CD14-positive monocyte (primary cell): ENCODE results near the gene NCOA5. TPM values are rescaled to one million over a fixed set of nuclear protein-coding genes. Genes with fewer than 3 reads are reported as not detected.
A peak's percentile ranks its signal among the peaks of the same experiment; 100 is the strongest.

Experiments
- DNase-seq, 3 donors: peaks; one replicate each; pipeline ENCODE4 v3.0.0-alpha.2; 2011 to 2022
- H2AFZ ChIP-seq: 2 replicates; pipeline ENCODE4 v1.6.0; 2012; ENCODE audit warnings: mild to moderate bottlenecking, low read depth, low read length, inconsistent platforms; ENCODE audit not compliant: insufficient read depth, poor library complexity, severe bottlenecking
- H3K27ac ChIP-seq, 2 donors: 1 replicate in 1 of 2; 2 replicates in 1 of 2; pipeline ENCODE4 v1.5.1; 2012 to 2013; ENCODE audit warnings: low read length in 2 of 2, control low read depth in 1 of 2, inconsistent platforms in 1 of 2, low read depth in 1 of 2, mild to moderate bottlenecking in 1 of 2
- H3K27me3 ChIP-seq, 2 donors: one replicate each; pipeline versions ENCODE4 v1.6.0 to v1.6.1; 2011 to 2013; ENCODE audit warnings: low read length in 2 of 2; ENCODE audit not compliant: control insufficient read depth in 2 of 2, insufficient read depth in 2 of 2
- H3K36me3 ChIP-seq, 2 donors: replicated peaks in 1 of 2; 1 replicate in 1 of 2; 2 replicates in 1 of 2; pipeline versions ENCODE4 v1.5.1 to v1.6.1; 2012 to 2013; ENCODE audit warnings: low read length in 2 of 2, control low read depth in 1 of 2, inconsistent platforms in 1 of 2, mild to moderate bottlenecking in 1 of 2; ENCODE audit not compliant: insufficient read depth in 2 of 2, control insufficient read depth in 1 of 2
- H3K4me1 ChIP-seq, 2 donors: 1 replicate in 1 of 2; 2 replicates in 1 of 2; pipeline versions ENCODE4 v1.5.1 to v1.6.1; 2012 to 2013; ENCODE audit warnings: low read length in 2 of 2, control low read depth in 1 of 2, inconsistent platforms in 1 of 2, mild to moderate bottlenecking in 1 of 2, moderate library complexity in 1 of 2; ENCODE audit not compliant: insufficient read depth in 2 of 2, control insufficient read depth in 1 of 2
- H3K4me2 ChIP-seq: replicated peaks from 2 replicates; pipeline ENCODE3; 2012; ENCODE audit warnings: low read length, moderate library complexity, mild to moderate bottlenecking; ENCODE audit not compliant: poor library complexity, severe bottlenecking; ENCODE audit errors: extremely low read depth
- H3K4me3 ChIP-seq, 3 experiments: fragments of 200-600 bp in 1 of 3; sonication (generic) in 1 of 3; replicated peaks in 1 of 3; 1 replicate in 2 of 3; 2 replicates in 1 of 3; pipeline ENCODE4 v1.5.1; 2011 to 2013; ENCODE audit warnings: low read length in 3 of 3, mild to moderate bottlenecking in 3 of 3, control low read depth in 2 of 3, low read depth in 2 of 3, inconsistent platforms in 1 of 3, moderate library complexity in 1 of 3
- H3K79me2 ChIP-seq: 2 replicates; pipeline ENCODE4 v1.6.0; 2012; ENCODE audit warnings: mild to moderate bottlenecking, control low read depth, inconsistent platforms, low read length, moderate library complexity; ENCODE audit not compliant: insufficient read depth
- H3K9ac ChIP-seq: 2 replicates; pipeline ENCODE4 v1.6.0; 2017; ENCODE audit warnings: low read length, mild to moderate bottlenecking; ENCODE audit not compliant: insufficient read depth, poor library complexity, severe bottlenecking
- H3K9me3 ChIP-seq, 2 donors: replicated peaks in 1 of 2; 1 replicate in 1 of 2; 2 replicates in 1 of 2; pipeline versions ENCODE4 v1.5.1 to v1.6.1; 2012 to 2013; ENCODE audit warnings: low read length in 2 of 2, control low read depth in 1 of 2; ENCODE audit not compliant: control insufficient read depth in 1 of 2, insufficient read depth in 1 of 2
- H4K20me1 ChIP-seq: 2 replicates; pipeline ENCODE4 v1.6.0; 2012; ENCODE audit warnings: mild to moderate bottlenecking, low read length, control low read depth, moderate library complexity; ENCODE audit not compliant: insufficient read depth
- H3K27ac Mint-ChIP-seq, 7 donors: one replicate each; pipeline ENCODE4 v1.8.0; 2020; ENCODE audit warnings: mild to moderate bottlenecking in 7 of 7, mixed read lengths in 7 of 7, moderate library complexity in 6 of 7, inconsistent platforms in 2 of 7
- H3K27me3 Mint-ChIP-seq, 3 donors: one replicate each; pipeline ENCODE4 v1.8.0; 2021 to 2022; ENCODE audit warnings: low read depth in 3 of 3, mild to moderate bottlenecking in 3 of 3, mixed read lengths in 3 of 3, moderate library complexity in 3 of 3, inconsistent platforms in 1 of 3
- H3K36me3 Mint-ChIP-seq, 2 donors: one replicate each; pipeline ENCODE4 v1.8.0; 2020; ENCODE audit warnings: mixed read lengths in 2 of 2, inconsistent platforms in 1 of 2, mild to moderate bottlenecking in 1 of 2
- H3K4me1 Mint-ChIP-seq: one replicate; pipeline ENCODE4 v1.8.0; 2020; ENCODE audit warnings: mild to moderate bottlenecking, mixed read lengths
- H3K4me3 Mint-ChIP-seq, 2 donors: one replicate each; pipeline ENCODE4 v1.8.0; 2020; ENCODE audit warnings: mild to moderate bottlenecking in 2 of 2, mixed read lengths in 2 of 2, moderate library complexity in 1 of 2
- H3K9me3 Mint-ChIP-seq, 7 donors: one replicate each; pipeline ENCODE4 v1.8.0; 2020 to 2022; ENCODE audit warnings: mixed read lengths in 7 of 7, mild to moderate bottlenecking in 6 of 7, moderate library complexity in 6 of 7, inconsistent platforms in 2 of 7
- WGBS: methylation state at CpG from one replicate; pipeline ENCODE4 v1.1.5; 2013; ENCODE audit warnings: missing lambda C conversion rate; ENCODE audit not compliant: insufficient coverage; 5-methylcytosine and 5-hydroxymethylcytosine counted together
- intact Hi-C, 2 donors: fragments of 100-400 bp; cut with micrococcal nuclease; formaldehyde crosslinking; loops; one replicate each; pipeline versions ENCODE4 v1.15.0 to v1.15.1; 2023
- polyA plus RNA-seq, 3 donors: library from polyadenylated mRNA; depleted of rRNA in 1 of 3; unstranded in 2 of 3; stranded (reverse) in 1 of 3; fragments of 300-500 nt in 2 of 3; fragments of >200 nt in 1 of 3; fragmentation: Illumina TruSeq in 2 of 3; gene quantifications; 1 replicate in 2 of 3; 2 replicates in 1 of 3; pipeline ENCODE4 v1.2.3, GENCODE V29; 2012 to 2021
- TF ChIP-seq, protein P1 (sequence below): fragments of 200-600 bp; IDR thresholded peaks from one replicate; pipeline ENCODE4 v1.8.0; 2022; ENCODE audit warnings: antibody characterized with exemption, mild to moderate bottlenecking

NCOA5 gene
- polyA plus RNA-seq, 3 donors = 4.5 to 10.2 (median 6.0) TPM

DNA sequence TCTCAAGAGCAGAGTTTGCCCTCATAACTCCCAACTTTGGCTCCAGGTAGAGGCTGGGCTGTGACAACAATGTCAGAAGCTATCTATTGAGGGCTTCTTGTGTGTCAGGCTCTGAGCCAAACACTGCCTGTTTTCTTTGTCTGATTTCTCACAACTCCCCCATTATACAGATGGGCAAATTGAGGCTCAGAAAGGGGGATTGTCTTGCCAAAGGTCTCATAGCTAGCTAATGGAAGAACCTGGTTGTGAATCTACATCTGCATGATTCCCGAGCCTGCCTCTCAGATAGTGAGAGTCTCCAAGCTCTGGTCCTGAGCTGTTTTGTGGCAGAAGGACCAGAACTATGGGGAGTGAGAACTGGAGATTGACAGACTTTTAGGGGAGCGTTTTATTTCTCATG, 29.8 kb upstream of the NCOA5 start:
- intact Hi-C loops = loop anchor here in 1 of 2 donors (10.0 kb wide), 1 partner anchor 325 kb away; the partner anchor contains the start of genes DNTTIP1 and WFDC3
- H4K20me1 ChIP-seq = peaks cover 31% of the 10 kb centered on the region

DNA sequence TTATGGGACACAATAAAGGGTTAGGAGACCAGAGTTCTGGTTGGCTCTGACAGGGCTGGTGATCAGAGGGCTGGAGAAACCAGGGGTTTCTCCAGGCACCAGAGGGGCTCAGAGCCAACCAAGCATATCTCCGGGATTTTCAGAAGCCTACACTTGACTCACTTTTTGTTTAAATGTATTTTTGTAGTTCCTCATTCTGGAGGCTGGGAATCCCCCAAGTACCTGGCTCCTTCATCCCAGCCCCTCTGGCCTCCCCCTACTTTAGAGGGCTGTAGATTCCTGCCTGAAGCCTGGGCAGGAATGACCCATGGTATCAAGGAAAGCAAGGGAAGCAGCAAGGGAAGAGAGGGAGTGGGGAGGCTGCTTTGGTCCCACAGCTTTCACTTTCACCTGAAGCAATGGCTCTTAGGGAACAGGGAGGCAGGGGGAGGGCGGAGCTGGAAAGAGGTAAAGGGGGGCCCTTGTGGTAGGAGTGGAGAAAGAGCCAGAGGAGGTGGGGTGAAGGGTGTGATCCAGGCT, 29.3 kb upstream of the NCOA5 start:
- TF ChIP-seq, protein P1, sequence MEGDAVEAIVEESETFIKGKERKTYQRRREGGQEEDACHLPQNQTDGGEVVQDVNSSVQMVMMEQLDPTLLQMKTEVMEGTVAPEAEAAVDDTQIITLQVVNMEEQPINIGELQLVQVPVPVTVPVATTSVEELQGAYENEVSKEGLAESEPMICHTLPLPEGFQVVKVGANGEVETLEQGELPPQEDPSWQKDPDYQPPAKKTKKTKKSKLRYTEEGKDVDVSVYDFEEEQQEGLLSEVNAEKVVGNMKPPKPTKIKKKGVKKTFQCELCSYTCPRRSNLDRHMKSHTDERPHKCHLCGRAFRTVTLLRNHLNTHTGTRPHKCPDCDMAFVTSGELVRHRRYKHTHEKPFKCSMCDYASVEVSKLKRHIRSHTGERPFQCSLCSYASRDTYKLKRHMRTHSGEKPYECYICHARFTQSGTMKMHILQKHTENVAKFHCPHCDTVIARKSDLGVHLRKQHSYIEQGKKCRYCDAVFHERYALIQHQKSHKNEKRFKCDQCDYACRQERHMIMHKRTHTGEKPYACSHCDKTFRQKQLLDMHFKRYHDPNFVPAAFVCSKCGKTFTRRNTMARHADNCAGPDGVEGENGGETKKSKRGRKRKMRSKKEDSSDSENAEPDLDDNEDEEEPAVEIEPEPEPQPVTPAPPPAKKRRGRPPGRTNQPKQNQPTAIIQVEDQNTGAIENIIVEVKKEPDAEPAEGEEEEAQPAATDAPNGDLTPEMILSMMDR = no peak
- peaks cover 0 to 24% of the 10 kb centered on the region in 2 donors for H3K36me3 ChIP-seq
- H3K4me1 ChIP-seq = peaks cover 33 to 47% of the 10 kb centered on the region in 2 donors
- H3K4me3 ChIP-seq = peak overlapping the region; percentile 39 to 92 (median 60)
- DNase-seq = peak in 2 of 3 donors; percentile 18 to 79
- peaks cover 2 to 18% of the 10 kb centered on the region in 2 donors for H3K27me3 ChIP-seq
- H3K4me2 ChIP-seq = peak overlapping the region; percentile 95
- H3K36me3 Mint-ChIP-seq = peaks cover 18 to 26% of the 10 kb centered on the region in 2 donors
- WGBS = 83% methylated on average over 1 of the region's 2 CpGs
- H3K9ac ChIP-seq = peak overlapping the region; percentile 68
- peaks cover 48% of the 10 kb centered on the region for H3K4me1 Mint-ChIP-seq
- peak overlapping the region in 6 of 7 donors; percentile 3 to 83 (median 58) for H3K27ac Mint-ChIP-seq
- H4K20me1 ChIP-seq = peaks cover 31% of the 10 kb centered on the region
- peak overlapping the region; percentile 96 to 99 for H3K4me3 Mint-ChIP-seq
- intact Hi-C loops = loop anchor here in 1 of 2 donors (10.0 kb wide), 1 partner anchor 324 kb away; the partner anchor contains the start of genes DNTTIP1 and WFDC3
- H3K27me3 Mint-ChIP-seq = peaks cover 18 to 24% (median 21%) of the 10 kb centered on the region in 3 donors
- no peak overlapping the region for H2AFZ ChIP-seq
- no peaks in the 10 kb centered on the region for H3K9me3 ChIP-seq
- no peaks in the 10 kb centered on the region for H3K79me2 ChIP-seq
- H3K9me3 Mint-ChIP-seq = peaks cover 0 to 3% (median 0%) of the 10 kb centered on the region in 7 donors
- peak overlapping the region in 1 of 2 donors; percentile 14 for H3K27ac ChIP-seq

More for the DNA sequence above, 29.8 kb upstream of the NCOA5 start:
- TF ChIP-seq, protein P1 = no peak
- H3K4me1 ChIP-seq = peaks cover 33 to 47% of the 10 kb centered on the region in 2 donors
- Mint-ChIP-seq H3K27me3 (peaks cover 13 to 23% (median 21%) of the 10 kb centered on the region in 3 donors), H3K36me3 (peaks cover 22 to 31% of the 10 kb centered on the region in 2 donors), H3K9me3 (peaks cover 0 to 3% (median 0%) of the 10 kb centered on the region in 7 donors), H3K27ac (peak overlapping the region in 2 of 7 donors; percentile 45 to 73), H3K4me1 (peaks cover 48% of the 10 kb centered on the region), H3K4me3 (peak overlapping the region; percentile 96 to 99)
- H3K27ac ChIP-seq = no peak overlapping the region
- WGBS = 87% methylated on average over 2 of the region's 2 CpGs
- H3K9ac ChIP-seq = no peak overlapping the region
- H3K4me2 ChIP-seq = peak overlapping the region; percentile 95
- peak overlapping the region in 2 of 3 experiments; percentile 60 to 92 for H3K4me3 ChIP-seq
- H3K27me3 ChIP-seq = peaks cover 2 to 14% of the 10 kb centered on the region in 2 donors
- H2AFZ ChIP-seq = no peak overlapping the region
- H3K79me2 ChIP-seq = no peaks in the 10 kb centered on the region
- no peaks in the 10 kb centered on the region for H3K9me3 ChIP-seq
- H3K36me3 ChIP-seq = peaks cover 0 to 25% of the 10 kb centered on the region in 2 donors
- DNase-seq = no peak
